GM21367 (cell line): Measurements from ENCODE around the gene NLGN1.

Source experiments
- ATAC-seq: cut with Tn5 transposase; IDR thresholded peaks from one replicate; pipeline ENCODE4 v1.9.1; 2021; ENCODE audit not compliant: unreplicated experiment

NLGN1 gene

DNA sequence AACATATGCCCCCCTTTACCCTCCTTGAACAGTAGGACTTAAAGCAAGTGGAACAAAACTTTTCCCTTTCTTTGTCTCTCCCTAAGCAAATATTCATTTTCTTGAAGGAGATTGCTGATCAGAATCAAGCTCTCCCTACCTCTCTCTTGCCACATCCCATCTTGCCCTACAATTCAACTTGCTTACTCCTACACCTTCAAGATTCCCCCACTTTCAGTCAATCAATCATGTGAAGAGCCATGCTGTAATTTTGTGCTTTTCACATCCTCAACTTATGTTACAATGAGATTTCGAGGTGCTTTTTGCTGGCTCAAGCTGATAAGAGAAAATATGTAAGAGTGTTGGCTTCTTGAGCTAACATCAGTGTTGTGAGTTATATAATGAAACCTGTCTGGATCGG lies 662.9 kb downstream of the NLGN1 start:
- ATAC-seq, result no peak

DNA sequence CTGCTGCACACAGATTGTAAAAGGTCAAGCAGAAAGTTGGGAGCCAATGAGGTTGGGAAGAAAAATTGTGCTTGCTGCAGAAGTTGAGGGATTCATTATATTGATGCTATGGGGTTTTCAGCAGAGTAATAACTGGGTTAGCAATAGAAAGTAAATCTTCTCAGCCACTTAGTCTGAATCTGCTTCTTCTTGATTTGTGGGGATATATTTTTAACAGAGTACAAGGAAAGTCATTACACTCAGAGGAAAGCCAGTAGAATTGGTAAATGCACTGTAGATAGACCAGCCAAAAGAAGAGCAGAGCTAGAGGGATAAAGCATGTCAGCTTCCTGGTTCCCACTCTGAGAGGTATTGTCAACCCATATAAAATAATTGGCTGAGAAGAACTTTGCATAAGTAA lies 663.6 kb downstream of the NLGN1 start:
- ATAC-seq, result no peak

DNA sequence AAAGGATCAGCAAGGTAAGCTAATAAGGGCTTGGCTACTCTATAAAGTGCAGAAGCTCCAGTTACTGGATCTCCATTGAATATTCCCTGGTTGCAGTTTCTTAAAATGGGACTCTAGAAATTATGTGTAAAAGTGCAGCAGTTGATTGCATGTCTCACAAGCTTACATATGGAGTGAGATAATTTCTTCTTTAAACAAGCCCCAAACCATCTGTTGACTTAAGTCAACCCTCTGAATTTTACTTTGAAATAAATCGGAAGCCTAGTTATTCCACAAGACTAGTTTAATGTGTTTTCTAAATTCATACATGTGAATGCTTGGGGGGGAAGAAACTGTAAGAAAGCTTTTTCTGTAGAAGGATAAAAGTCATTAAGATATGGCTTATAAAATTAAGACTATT lies 664.2 kb downstream of the NLGN1 start:
- no peak for ATAC-seq

DNA sequence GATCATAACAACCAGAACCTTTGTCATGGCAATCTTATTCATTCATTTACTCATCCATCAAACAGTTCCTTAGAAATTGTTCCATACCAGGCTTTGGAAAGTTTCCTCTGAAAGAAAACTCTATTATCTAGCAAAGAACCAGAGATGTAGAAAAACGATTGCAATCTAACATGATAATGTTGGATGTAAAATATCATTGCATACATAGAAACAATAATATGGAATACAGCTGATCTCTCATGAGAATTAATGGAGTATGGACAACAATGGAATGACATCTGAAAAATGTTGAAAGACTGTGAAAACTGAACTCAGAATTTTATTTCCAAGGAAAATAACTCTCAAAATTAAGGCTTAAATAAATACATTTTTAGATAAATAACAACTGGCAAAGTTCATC lies 665.4 kb downstream of the NLGN1 start:
- no peak for ATAC-seq

DNA sequence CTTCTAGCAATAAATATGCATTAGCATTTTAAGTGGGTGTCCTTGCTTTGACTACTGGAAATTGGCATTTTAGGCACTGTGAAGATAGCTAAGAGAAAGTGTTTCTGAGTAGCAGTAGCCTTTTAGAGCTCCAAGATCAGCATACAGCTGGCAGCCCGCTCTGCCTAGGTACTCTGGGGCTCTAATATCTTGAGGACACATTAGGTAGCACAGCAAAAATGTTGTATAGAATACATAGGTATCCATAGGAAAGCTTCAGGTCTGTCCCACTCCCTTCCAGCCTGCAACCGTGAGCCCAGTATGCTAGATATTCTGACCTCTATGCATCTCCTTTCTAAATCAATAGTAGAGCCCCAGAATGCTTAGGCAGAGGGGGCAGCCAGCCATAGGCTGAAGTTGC lies 670.5 kb downstream of the NLGN1 start:
- no peak for ATAC-seq

DNA sequence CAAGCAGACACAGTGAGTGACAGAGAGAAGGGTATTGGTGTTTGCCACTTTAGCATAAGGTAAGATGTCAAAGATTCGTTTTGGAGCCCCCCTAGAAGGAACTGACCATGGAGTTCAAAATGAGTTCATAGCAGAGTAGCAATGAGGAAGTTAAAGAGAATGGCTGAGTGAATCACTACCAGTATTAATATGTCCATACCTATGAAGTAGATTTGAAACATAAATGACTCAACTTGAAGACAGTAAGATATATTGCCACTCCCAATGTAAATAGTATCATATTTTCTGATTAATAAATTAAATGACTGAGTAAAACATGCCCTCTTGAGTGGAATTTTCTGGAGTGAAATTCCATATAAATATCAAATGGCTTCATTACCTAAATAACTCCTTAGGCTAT lies 675.1 kb downstream of the NLGN1 start:
- ATAC-seq, result no peak

DNA sequence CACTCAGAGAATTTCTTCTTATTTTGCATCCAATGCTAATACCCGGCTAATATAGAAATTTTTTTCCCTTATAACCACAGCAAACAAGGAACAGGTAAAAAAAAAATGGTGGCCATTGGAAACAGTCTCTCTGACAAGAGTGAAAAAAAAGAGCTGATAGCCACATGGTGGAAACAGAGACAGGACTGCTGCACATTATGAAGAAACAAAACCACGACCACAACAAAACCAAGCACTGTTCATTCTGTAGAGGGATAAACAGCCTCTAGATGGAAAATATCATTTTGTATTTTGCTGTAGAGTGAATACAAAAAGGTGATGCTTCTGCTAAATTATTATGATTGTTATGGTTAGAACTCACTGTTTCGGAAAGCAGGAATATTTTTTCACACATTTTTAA lies 686.2 kb downstream of the NLGN1 start:
- ATAC-seq, result no peak

DNA sequence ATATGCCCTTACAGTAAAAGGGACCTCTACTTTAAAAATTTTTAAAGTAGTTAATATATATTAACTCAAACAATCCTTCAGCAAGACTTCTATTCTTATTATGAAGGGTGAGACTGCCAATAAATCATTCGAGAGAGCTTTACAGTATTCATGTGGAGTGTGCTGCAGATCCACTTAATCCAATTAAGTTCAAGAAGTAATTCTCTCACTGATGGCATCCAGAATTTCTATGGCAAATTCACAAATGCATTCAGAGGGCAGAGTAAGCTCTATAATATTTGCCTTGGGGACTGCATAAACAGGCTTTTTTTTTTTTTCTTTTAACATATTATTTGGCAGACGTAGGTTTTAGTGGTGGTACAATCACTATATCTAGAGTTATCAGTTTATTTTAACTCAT lies 692.0 kb downstream of the NLGN1 start:
- ATAC-seq, result no peak

DNA sequence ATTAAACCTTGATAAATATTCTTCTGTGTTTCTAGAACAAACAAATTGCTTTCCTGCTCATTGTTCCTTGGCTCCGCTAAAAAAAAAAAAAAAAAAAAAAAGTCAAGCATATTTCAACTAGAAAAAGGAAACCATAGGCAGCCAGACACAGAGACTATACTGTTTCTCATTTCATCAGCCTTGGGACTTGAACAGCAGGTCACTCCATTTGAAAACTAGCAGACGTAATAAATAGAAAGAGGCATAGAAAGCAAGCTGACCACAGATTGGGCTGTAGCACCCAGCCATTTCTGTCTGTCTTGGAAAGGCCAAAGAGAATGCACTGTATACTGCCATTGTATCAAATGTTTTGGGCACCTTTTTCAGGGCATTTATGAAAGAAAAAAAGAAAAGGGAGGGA lies 697.1 kb downstream of the NLGN1 start:
- no peak for ATAC-seq

DNA sequence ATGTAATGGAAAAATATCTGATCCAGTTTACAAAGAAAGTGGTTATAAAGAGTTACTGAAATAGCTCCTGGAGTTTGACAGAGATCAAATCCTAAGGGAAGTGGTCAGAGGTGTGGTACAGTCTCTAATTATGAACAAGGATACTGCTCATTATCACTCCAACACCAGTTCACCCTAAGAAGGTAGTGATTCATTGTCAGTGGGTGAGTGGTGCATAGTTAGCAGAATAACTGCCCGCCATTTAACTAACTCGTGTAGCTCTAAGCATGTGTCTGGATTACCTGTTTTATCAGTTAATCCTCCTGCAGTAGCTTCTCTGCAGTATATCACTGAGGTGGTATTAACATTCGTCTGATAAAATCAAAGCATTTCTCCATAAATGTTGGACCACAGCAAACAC lies 700.1 kb downstream of the NLGN1 start:
- ATAC-seq, result no peak

DNA sequence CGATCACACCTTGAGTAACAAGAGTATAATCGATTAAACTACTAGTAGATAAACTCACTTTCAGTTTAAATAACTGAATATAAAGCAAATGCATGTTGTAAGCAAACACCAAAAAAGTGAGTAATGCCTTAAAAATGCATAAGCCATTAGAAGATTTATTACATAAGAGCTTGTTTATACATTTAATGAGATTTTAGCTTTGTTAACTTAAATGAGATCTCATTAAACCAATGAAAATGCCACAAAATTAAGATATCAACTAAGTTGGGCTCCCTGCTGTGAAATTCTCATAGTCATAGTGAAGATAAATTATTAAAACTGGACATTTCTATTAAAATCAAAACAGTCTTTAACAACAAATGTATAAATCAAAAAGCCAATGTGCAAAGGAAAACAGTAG lies 701.2 kb downstream of the NLGN1 start:
- no peak for ATAC-seq

DNA sequence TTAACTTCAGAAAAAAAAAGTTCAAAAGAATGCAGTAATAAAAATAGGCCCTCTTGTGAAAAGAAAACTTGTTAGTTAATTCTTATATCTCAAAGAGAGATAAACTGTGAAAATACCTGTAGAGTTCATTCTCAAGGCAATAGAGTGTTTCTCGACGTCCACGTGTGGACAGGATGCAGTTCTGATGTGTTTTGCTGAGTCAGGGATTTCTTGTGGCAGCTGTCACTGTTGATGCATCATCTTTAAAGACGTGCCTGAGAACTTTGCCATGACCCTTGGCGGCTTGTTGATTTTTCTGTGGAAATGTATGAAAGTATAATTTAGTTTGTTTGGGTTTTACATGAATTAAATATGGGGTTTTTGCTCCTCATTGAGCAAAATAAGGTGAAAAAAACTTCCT lies 702.2 kb downstream of the NLGN1 start:
- no peak for ATAC-seq

DNA sequence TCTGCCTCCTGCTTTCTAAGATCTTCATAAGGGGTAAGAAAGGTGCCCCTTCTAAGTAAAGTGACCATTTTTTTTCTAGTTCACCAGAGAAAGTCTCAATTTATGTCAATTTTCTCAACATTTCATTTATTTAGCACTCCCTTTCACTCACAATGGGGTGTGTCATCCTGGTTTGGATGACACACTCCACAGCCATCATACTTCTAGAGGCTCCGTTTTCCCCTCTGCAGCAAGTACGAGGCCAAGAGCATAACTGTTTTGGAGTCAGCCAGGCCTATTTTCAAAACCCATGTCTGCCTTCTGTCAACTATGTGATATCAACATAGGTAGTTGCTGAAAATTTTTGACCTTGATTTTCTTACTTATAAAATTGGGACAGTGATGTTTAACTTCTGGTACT lies 703.2 kb downstream of the NLGN1 start:
- no peak for ATAC-seq

DNA sequence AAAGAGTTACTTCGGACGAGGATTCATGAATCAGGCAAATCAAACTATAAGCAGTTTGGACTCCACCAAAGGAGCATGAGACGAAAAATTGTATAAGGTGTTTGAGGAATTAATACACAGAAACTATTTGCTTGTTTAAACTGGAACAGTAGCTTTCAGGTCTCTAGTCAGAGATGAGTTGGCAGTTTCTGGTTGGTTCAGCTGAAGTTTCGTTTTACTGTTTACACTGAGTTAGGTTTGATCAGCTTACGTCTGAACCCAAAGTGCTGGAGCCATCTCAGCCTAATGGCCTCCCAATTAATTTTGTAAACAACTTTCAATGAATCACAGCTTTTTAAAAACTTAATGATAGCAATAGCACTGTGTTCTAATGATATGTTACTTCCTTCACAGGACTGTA lies 703.7 kb downstream of the NLGN1 start:
- ATAC-seq, result no peak

DNA sequence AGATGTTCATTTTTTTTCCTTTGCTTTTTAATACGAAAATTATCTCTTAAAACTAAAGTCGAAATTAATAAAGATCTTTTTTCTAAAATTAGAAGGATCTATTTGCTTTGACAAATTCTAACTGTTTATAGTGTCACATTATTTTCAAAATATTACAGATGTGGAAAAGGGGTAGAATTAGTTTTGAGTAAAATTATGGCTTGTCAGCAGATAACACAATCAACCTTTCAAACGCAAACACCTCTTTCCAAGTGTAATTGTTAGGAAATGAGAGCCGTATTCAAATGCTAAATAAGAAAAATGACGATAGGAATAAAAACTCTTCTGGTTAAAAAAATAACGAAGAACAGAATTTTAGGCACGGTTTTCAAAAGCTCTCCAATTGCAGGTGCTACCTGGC lies 704.7 kb downstream of the NLGN1 start:
- no peak for ATAC-seq

DNA sequence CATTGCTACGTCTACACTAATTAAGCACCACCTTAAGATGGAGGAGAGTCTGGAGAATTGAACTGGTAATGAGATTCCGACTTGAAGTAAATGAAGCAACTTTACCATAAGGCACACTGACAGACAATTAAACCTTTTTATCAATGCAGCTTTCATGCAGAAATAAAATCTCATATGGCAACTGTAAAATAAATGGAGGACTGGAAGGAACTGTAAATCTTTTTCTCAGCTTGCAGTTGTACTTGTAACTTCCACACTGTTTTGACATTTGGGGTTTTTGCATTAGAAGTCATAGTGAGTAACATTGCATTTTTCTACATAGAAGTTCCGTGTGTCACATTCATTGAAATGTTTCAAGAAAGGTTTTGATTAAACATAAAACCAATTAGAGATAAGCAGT lies 705.3 kb downstream of the NLGN1 start:
- no peak for ATAC-seq

DNA sequence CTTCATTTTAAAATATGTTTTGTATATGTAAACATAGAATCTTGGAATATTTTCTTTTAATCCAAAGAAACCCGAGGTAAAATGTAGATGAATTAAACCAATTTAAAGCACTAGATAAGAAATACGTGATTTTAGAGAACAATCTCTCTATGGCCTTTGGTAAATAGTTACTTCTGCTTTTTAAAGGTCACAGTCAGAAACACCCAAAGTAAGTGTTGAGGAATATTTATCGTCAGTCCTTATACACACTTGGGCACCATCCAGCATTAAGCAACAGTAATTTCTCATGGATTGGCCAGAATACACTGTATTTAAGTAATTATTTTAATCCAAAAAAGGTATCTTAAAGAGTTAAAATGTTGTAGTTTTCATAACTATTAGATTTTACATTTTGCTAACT lies 713.2 kb downstream of the NLGN1 start:
- no peak for ATAC-seq

DNA sequence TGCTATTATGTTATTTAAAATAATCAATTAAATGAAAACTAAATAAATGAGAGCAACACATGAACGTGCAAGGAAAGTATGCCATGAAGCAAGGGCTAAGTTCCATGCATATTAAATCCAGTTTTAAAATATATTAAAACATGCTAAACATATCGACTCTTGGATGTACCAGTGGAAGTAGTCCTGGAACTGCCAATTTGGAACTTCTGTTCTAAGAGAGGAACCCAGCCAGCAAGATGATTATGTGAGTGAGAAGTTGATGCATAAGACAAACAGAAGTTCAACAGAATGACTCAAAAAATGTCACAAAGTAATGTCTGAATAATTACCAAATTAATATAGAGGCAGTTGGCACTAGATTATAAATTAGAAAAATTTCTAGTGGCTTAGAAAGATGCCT lies 714.2 kb downstream of the NLGN1 start:
- no peak for ATAC-seq

DNA sequence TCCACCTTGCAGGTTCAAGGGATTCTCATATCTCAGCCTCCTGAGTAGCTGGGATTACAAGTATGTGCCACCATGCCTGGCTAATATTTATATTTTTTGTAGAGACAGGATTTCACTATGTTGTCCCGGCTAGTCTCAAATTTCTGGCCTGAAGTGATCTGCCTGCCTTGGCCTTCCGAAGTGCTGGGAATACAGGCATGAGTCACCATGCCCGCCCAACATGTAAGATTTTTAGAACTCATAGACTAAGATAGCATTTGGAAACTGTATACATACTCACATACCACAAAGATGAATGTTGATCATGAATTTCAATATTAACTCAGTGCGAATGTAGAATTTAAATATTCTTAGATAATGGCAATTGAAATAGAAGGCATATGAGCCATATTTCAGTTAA lies 718.9 kb downstream of the NLGN1 start:
- no peak for ATAC-seq

DNA sequence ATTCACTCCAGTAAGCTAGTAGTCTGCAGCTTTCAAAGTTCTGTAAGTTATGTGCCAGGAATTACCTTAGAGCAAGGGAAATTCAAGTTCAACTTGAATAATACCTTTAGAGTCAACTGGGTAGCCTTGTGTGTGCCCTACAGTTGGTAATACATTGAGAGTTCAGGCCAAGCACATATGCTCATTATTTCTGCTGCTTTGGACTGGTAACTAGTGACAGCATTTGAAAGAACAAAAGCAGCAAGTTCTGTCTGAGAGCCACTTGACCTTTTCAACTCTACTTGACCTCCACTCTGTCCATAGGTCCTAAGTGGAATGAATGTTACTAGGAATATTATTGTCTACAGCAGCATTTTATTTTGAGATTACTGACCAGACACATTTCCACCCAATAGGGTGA lies 723.5 kb downstream of the NLGN1 start:
- no peak for ATAC-seq

DNA sequence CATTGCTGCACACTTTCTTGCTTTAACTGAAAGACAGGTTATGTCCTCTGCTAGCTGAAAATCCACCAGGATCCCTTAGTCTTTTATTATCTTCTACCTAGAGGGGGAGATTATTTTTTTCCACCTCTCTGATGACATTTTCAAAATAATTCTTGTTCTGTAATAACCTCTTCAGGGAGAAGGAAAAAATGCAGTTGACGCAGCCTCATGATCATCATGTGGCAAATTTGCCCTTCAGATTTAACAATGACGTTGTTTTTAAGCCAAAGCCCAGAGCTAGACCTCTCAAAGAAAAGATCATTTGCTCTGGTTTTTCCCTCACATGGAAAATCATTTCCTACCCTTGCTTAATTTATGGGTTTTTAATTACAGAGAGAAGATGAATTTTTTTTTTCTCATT lies 724.9 kb downstream of the NLGN1 start:
- no peak for ATAC-seq

DNA sequence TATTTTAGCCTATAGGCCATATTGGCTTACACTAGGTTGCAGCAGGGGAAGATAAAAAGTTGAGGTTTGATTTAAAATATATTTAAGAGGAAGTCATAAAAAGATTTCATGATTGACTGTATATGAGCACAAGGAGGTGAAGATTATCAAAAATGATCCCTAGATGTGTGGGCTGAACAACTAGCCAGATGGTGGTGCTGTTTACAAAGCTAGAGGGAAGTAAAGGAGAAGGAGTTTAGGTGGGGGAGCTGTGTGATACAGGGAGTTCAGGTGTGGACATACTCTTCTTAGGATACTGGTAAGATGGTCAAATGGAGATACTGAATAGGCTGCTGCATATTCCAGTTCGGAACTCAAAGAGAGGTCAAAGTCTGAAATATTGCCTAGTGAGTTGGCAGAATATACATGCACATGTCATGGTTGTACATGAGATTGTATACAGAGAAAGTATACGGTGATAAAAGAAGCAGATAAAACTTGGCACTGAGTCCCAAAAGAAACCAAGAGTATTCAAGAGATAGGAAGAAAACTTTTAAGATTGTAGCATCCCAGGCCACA lies 727.8 kb downstream of the NLGN1 start:
- no peak for ATAC-seq

DNA sequence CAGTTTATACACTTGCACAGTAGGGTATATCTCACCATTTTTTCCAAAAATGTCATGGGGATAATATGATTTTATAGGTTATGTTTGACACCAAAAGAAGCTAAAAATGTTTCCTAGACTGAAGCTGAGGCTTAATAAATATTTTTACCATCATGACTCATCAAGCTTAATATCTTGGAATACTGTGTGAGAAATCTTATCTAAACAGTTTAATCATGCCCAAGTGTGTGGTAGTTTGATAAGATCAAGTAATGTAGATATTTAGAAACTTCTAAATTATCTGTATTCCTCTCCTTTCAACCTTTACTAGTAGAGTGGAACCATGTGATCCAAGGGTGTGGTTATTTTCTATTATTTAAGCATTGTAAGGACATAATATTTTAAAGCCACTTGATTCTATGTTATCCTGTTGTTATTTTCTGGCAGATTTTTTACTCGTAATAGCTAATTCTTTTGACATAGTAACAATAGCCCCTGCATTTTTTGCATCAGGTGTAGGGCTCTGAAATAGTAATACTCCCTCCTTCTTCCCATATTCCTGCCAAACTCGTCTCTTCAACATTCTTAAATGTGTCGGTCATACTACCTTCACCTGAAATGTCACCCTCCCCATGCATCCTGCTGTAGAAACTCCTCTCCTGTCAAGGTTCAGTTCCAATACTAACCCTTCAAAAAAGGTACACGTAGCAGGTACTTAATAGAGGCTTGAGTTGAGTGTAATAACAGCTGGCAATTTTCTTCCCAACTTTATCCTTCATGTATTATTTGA lies 729.6 kb downstream of the NLGN1 start:
- no peak for ATAC-seq
